CD4-positive, alpha-beta T cell treated with Interferon gamma for 1 hour (primary cell): ENCODE results near the gene NPHP1.
"Not testable (repeated sequence)": the region's sequence is repeated elsewhere in the genome, so short reads cannot be mapped to it uniquely, and the experiment has no call there.

Experiments
- DNase-seq: peaks from one replicate; pipeline ENCODE4 v3.0.0-alpha.2; 2020

NPHP1 gene

DNA sequence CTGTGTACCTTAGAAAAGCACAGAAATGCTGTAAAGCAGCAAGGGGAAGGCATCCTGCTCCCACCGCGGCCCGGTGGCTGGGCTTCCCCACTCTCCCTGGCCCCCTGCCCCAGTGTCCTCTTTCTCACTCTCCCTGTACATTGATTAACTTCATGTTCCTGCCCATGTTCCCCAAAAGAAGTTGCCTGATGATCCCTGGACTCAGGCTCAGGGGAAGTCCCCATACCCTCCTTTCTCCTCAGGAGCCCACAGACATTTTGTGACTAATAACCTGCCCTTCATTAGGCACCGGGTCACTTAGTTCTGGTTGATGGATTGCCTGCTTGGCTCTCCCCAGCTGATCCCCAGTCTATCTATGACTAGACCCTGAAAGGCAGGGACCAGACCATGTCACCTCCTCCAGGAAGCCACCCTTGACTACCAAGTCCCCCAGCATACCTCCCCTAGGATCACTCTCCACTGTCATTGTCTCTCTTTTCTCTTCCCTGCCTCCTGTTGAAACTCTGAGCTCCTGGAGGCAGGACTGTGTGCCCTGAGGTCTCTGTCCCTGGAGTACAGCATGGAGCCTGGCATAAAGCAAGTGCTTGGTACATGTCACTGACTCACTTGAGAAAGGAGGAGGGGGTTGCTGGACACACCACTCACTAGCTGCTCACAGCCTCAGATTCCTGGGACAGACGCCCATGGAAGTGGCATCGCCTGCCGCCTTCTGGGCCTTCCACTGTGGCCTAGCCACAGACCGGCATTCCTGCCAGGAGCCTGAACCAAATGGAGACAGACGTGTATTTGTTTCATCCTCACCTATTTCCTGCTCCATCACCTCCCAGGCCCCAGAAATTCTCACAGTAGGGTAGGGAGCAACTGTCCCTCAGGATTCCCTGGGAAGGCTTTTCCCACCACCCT lies 102.7 kb downstream of the NPHP1 start:
- DNase-seq = no peak

GRCh38 chr2:110101280-110101844 lies 103.5 kb downstream of the NPHP1 start:
- DNase-seq = peak; percentile 24

GRCh38 chr2:110100880-110101279 lies 103.9 kb downstream of the NPHP1 start:
- DNase-seq = not testable (repeated sequence)

- no peak for DNase-seq
Observed at GRCh38 chr2:110100480-110100879, 104.3 kb downstream of the NPHP1 start.

GRCh38 chr2:110099471-110100225 lies 105.2 kb downstream of the NPHP1 start:
- DNase-seq = no peak

- DNase-seq = no peak
Observed at GRCh38 chr2:110099038-110099425, 105.8 kb downstream of the NPHP1 start.

DNA sequence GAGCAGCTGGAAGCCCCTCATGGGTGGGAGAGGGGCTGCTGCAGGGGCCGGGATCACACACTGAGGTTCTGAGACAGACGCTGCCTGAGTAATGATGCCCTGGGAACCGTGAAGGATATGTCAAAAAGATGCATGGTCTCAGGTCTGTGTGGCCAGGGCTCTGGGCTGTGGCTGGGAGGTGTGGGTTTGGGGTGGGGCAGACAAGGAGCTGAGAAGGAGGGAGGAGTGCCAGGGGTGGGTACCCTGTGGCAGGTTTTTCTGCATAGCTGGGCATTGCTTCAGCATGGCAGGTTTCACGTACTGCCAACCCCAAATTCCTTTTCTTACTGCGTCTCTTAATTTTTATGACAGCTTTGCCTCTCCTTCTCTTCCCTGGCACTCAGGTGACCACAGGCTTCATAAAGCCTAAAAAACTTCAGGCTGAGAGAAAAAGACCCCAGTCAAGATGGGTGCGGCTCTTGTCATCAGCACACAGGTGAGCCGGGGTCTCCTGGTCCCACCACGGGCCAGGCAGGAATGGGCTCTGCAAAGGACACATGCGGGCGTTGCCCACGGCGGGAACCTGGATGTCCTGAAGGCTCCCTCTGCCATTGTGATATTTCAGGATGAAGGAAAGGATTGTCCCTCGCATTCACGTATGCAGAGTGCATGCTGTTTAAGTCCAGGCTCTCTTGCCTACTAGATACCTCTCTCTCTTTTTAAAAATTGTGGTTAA lies 107.2 kb downstream of the NPHP1 start:
- no peak for DNase-seq

- no peak for DNase-seq
Observed at GRCh38 chr2:110095994-110096633, 108.7 kb downstream of the NPHP1 start.

- not testable (repeated sequence) for DNase-seq
Observed at GRCh38 chr2:110094884-110095534, 109.8 kb downstream of the NPHP1 start.

GRCh38 chr2:110093924-110094323 lies 110.9 kb downstream of the NPHP1 start:
- not testable (repeated sequence) for DNase-seq

DNA sequence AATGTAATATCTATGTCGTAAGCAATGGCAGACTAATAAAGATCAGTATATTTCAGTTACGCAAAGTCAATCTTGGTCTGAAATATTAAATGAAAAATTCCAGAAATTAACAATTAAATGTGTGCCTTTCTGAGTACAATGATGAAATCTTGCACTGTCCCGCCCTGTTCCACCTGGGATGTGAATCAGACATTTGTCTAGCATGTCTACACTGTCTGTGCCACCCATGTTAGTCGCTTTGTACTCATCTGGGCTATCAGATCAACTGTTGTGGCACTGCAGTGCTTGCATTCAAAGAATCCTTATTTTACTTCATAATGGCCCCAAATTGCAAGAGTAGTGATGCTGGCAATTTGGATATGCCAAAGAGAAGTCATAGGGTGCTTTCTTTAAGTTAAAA lies 114.6 kb downstream of the NPHP1 start:
- DNase-seq = not testable (repeated sequence)

DNA sequence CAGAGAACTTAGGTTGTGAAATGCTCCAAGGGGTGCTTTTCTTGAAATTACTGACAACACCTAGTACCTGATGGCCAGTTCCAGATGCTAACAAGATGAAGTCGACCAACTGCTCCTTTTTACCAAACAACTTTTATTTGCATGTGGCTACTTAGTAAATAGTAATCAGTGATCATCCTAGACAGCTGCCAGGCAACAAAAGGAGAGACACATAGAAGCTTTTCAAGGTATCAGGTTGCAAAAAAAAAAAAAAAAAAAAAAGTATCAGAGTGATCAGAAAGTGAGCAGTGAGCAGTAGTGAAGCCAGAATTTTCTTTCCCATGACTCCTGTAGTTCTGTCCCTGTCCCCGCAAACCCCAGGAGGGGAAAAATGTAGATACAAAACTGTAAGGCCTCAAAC lies 121.1 kb downstream of the NPHP1 start:
- DNase-seq = not testable (repeated sequence)

GRCh38 chr2:110083162-110083561 lies 121.7 kb downstream of the NPHP1 start:
- not testable (repeated sequence) for DNase-seq

GRCh38 chr2:110078104-110078503 lies 126.7 kb downstream of the NPHP1 start:
- not testable (repeated sequence) for DNase-seq

GRCh38 chr2:110075896-110076295 lies 128.9 kb downstream of the NPHP1 start:
- DNase-seq = not testable (repeated sequence)
